NOMO-1 treated with DMSO at 0.1 percent for 48 hours (cell line): ENCODE results near the gene CBX1.
A peak's percentile ranks its signal among the peaks of the same experiment; 100 is the strongest.
"Not testable (repeated sequence)": the region's sequence is repeated elsewhere in the genome, so short reads cannot be mapped to it uniquely, and the experiment has no call there.

ENCODE experiments used
- DNase-seq: peaks from one replicate; lab custom pipeline; 2025; ENCODE audit not compliant: unreplicated experiment; lab: John Stamatoyannopoulos, UW

The CBX1 gene

GRCh38 chr17:48053758-48054237 is 47.5 kb downstream of the CBX1 start:
- no peak for DNase-seq

- DNase-seq: no peak
Measured at GRCh38 chr17:48052956-48053757, 48.1 kb downstream of the CBX1 start.

GRCh38 chr17:48051706-48052486 is 49.4 kb downstream of the CBX1 start:
- DNase-seq: no peak

GRCh38 chr17:48051283-48051682 is 50.0 kb downstream of the CBX1 start:
- DNase-seq: no peak

- peak; percentile 85 for DNase-seq
Measured at GRCh38 chr17:48048384-48049126, 52.7 kb downstream of the CBX1 start.

GRCh38 chr17:48047741-48048383 is 53.4 kb downstream of the CBX1 start, which contains the start of gene NFE2L1:
Gene NFE2L1, plus strand, starts transcription at chr17:48048359. Its CDS starts 2,760 bp downstream, at chr17:48051119.
- DNase-seq: peak; percentile 100

- DNase-seq: no peak
Measured at GRCh38 chr17:48047113-48047740, 54.1 kb downstream of the CBX1 start.

GRCh38 chr17:48046296-48046695 is 55.0 kb downstream of the CBX1 start:
- DNase-seq: no peak

- no peak for DNase-seq
Measured at GRCh38 chr17:48045316-48046001, 55.8 kb downstream of the CBX1 start.

- no peak for DNase-seq
Measured at GRCh38 chr17:48044851-48045250, 56.4 kb downstream of the CBX1 start.

- no peak for DNase-seq
Measured at GRCh38 chr17:48043176-48043575, 58.1 kb downstream of the CBX1 start.

- DNase-seq: no peak
Measured at GRCh38 chr17:48038687-48039086, 62.6 kb downstream of the CBX1 start.

- DNase-seq: no peak
Measured at GRCh38 chr17:48037838-48038323, 63.4 kb downstream of the CBX1 start.

GRCh38 chr17:48037036-48037837 is 64.0 kb downstream of the CBX1 start, which contains the start of gene COPZ2:
Gene COPZ2, minus strand, starts transcription at chr17:48037797. Its CDS starts 20 bp downstream, at chr17:48037777.
- DNase-seq: peak; percentile 29

GRCh38 chr17:48036693-48037035 is 64.6 kb downstream of the CBX1 start:
- DNase-seq: no peak

- DNase-seq: not testable (repeated sequence)
Measured at GRCh38 chr17:48034734-48035133, 66.5 kb downstream of the CBX1 start.

- DNase-seq: no peak
Measured at GRCh38 chr17:48031966-48032365, 69.3 kb downstream of the CBX1 start.

GRCh38 chr17:48030531-48030930 is 70.7 kb downstream of the CBX1 start:
- DNase-seq: no peak

GRCh38 chr17:48028736-48029135 is 72.5 kb downstream of the CBX1 start:
- no peak for DNase-seq
